Esophagus squamous epithelium (tissue), 5 donors: Measurements from ENCODE around the gene ZSCAN5C. TPM values are rescaled to one million over a fixed set of nuclear protein-coding genes. Genes with fewer than 3 reads are reported as not detected.
"Not testable (repeated sequence)": the region's sequence is repeated elsewhere in the genome, so short reads cannot be mapped to it uniquely, and the experiment has no call there.

ENCODE experiments used
- DNase-seq: peaks from one replicate; lab custom pipeline; 2025; lab: John Stamatoyannopoulos, UW
- H3K27ac ChIP-seq, 4 donors: fragments of 200-600 bp; sonication (generic); one replicate each; pipeline ENCODE4 v1.5.1; 2016 to 2019; ENCODE audit warnings: mild to moderate bottlenecking in 1 of 4
- H3K27me3 ChIP-seq, 4 donors: fragments of 200-600 bp; sonication (generic); 1 replicate in 3 of 4; 2 replicates in 1 of 4; pipeline versions ENCODE4 v1.5.1 to v1.6.0; 2017 to 2021; ENCODE audit warnings: antibody characterized with exemption in 1 of 4
- H3K36me3 ChIP-seq, 3 donors: fragments of 200-600 bp; sonication (generic); one replicate each; pipeline ENCODE4 v1.5.1; 2016 to 2019
- H3K4me1 ChIP-seq, 3 donors: fragments of 200-600 bp; sonication (generic); one replicate each; pipeline ENCODE4 v1.5.1; 2017 to 2019
- H3K4me3 ChIP-seq, 4 donors: fragments of 200-600 bp; sonication (generic); 1 replicate in 3 of 4; 2 replicates in 1 of 4; pipeline ENCODE4 v1.5.1; 2016 to 2019; ENCODE audit warnings: mild to moderate bottlenecking in 2 of 4, moderate library complexity in 1 of 4
- H3K9me3 ChIP-seq, 3 donors: fragments of 200-600 bp; sonication (generic); one replicate each; pipeline ENCODE4 v1.5.1; 2016 to 2019
- POLR2A ChIP-seq, 4 donors: fragments of 450-650 bp; IDR thresholded peaks; one replicate each; pipeline ENCODE4 v1.6.1; 2017; ENCODE audit warnings: antibody characterized with exemption in 4 of 4, mild to moderate bottlenecking in 4 of 4, moderate library complexity in 3 of 4
- WGBS, 2 donors: methylation state at CpG; one replicate each; pipeline ENCODE4 v1.1.5; 2018; 5-methylcytosine and 5-hydroxymethylcytosine counted together
- intact Hi-C: fragments of 100-400 bp; cut with DNase I; formaldehyde crosslinking; loops from one replicate; pipeline ENCODE4 v1.15.0; 2022
- total RNA-seq, 4 donors: library from RNA; depleted of rRNA; stranded (reverse); fragments of >200 nt; gene quantifications; one replicate each; pipeline ENCODE4 v1.1.0, GENCODE V29; 2016
- TF ChIP-seq, protein P1 (sequence below), 6 experiments: fragments of 450-650 bp in 4 of 6; fragments of 200-600 bp in 2 of 6; sonication (generic) in 2 of 6; IDR thresholded peaks; one replicate each; pipeline ENCODE4 v1.5.1; 2016 to 2019; ENCODE audit warnings: antibody characterized with exemption in 6 of 6, mild to moderate bottlenecking in 4 of 6, moderate library complexity in 4 of 6
- donor health status: DM: yes; HTN: yes; CAD: no.

ZSCAN5C gene
- total RNA-seq, 4 donors from 2014 or later, result not detected

DNA sequence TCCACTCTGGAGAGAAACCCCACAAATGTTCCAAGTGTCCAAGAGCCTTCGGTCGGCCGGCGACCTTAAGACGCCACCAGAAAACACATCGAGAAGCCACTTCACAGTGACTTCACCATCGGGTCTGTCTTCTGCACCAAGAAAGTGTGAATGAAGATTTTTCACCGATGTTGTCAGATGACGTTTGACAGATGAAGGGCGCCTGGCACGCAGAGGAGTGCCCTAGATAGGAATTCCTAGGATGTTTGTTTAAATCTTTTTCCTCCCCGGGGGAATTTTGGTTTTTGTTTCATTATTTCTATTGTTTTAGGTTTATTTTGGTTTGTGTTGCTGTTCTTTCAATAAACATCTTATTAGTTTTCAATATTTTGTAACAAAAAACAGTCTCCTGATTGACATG lies 7.0 kb downstream of the ZSCAN5C start:
- Histone ChIP-seq H3K36me3 (no peaks in the 10 kb centered on the region), H3K9me3 (no peaks in the 10 kb centered on the region), H3K4me1 (no peaks in the 10 kb centered on the region), H3K27ac (no peak overlapping the region), H3K27me3 (peaks cover 0 to 8% (median 0%) of the 10 kb centered on the region in 4 donors), H3K4me3 (no peak overlapping the region)
- intact Hi-C loops, result no loop called here
- WGBS, 2 donors, result 72 to 80% methylated on average over 12 of the region's 12 CpGs
- TF ChIP-seq POLR2A (IDR thresholded peaks at IDR 0.05), result no peak
- TF ChIP-seq, protein P1, sequence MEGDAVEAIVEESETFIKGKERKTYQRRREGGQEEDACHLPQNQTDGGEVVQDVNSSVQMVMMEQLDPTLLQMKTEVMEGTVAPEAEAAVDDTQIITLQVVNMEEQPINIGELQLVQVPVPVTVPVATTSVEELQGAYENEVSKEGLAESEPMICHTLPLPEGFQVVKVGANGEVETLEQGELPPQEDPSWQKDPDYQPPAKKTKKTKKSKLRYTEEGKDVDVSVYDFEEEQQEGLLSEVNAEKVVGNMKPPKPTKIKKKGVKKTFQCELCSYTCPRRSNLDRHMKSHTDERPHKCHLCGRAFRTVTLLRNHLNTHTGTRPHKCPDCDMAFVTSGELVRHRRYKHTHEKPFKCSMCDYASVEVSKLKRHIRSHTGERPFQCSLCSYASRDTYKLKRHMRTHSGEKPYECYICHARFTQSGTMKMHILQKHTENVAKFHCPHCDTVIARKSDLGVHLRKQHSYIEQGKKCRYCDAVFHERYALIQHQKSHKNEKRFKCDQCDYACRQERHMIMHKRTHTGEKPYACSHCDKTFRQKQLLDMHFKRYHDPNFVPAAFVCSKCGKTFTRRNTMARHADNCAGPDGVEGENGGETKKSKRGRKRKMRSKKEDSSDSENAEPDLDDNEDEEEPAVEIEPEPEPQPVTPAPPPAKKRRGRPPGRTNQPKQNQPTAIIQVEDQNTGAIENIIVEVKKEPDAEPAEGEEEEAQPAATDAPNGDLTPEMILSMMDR (IDR thresholded peaks at IDR 0.05), result no peak
- DNase-seq, result no peak

DNA sequence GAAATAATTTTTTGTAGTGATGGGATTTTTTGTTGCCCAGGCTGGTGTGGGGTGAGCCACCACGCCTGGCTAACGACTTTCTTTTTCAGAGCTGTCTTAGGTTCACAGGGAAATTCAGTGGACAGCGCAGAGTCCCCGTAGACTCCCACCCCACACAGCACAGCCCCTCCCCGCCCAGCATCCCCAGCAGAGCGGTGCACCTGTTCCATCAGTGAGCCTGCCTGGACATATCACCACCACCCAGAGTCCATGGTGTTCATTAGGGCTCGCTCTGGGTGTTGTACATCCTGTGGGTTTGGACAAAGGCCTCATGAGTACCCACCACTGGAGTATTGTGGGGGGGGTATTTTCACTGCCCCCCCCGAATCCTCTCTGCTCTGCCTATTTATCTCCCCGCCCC lies 8.0 kb downstream of the ZSCAN5C start:
- H3K4me3 ChIP-seq, intact Hi-C loops, H3K36me3 ChIP-seq, H3K9me3 ChIP-seq, H3K27ac ChIP-seq, H3K4me1 ChIP-seq, DNase-seq: not testable (repeated sequence)
- WGBS, 2 donors, result 84% methylated on average over 6 to 8 of the region's 9 CpGs
- H3K27me3 ChIP-seq, result peaks cover 0 to 14% (median 0%) of the 10 kb centered on the region in 4 donors

DNA sequence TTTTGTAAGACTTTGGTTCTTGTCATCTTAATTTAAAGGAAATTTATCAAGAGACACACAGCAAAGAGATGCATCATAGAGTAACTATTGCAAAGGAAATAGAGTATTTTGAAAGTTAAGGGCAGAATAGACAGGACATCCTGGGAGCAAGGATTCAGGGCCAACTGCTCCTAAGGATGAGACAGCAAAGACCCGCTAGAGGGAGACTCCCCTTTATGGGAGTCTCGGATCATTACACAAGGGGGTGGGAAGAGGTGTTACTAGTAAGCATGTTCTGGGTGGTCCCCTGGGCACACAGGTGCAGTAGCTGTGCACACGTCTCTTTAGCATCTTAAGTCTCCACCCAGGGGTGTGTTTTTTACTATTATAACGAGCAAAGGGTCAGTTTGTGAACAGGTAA lies 9.6 kb downstream of the ZSCAN5C start:
- 70 to 80% methylated on average over 4 of the region's 4 CpGs for WGBS, 2 donors

DNA sequence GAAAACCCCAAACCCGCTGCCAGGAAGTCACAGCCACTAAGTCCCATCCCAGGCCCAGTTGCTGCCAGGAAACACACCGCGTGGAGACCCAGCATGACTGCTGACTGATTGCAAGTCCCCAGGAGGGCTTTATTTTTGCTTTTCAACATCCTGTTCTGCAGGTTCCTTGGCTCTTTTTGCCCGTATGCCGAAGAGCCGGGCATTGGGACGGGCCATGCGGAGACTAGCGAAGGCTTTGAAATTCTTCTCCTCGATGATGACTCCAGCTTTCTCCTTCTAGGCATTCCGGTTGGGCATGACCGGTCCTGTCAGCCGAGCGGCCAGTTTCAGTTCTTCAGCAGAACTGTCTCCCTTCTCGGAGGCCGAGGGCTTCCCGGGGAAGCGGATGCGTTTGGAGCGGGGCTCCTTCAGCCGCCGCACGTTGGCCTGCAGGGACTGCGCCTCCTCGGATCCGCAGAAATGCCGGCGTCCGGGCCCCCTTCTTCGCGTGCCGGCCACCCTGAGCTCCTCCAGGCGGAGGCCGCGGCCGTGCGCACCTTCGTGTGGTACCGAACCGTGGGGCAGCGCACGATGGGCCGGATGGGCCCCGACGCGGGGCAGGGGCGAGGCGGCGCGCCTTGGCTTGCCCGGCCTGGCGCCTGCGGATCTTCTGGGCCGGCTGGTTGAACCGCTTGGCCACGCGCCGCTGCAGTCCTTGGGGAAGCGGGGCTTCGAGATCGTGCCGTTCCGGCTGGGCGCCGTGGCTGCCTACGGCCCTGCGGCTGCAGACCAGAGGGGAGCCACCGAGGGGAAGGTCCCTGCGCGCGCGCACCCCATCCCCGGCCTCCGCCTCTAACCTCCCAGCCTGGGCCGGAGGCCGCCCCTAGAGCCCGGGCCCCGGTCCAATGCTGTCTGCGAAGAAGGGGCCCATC lies 15.2 kb downstream of the ZSCAN5C start:
- no peaks in the 10 kb centered on the region for H3K9me3 ChIP-seq
- TF ChIP-seq POLR2A (IDR thresholded peaks at IDR 0.05), result no peak
- TF ChIP-seq, protein P1 (IDR thresholded peaks at IDR 0.05), result no peak
- peaks cover 0 to 26% (median 0%) of the 10 kb centered on the region in 4 donors for H3K27me3 ChIP-seq
- H3K4me3 ChIP-seq, result peak overlapping the region; percentile 37 to 68 (median 42)
- no peak for DNase-seq
- 11 to 23% methylated on average over 22 to 29 of the region's 79 CpGs for WGBS, 2 donors
- intact Hi-C loops, result no loop called here
- peak overlapping the region; percentile 75 to 81 (median 80) for H3K27ac ChIP-seq
- H3K36me3 ChIP-seq, result peaks cover 0 to 9% (median 0%) of the 10 kb centered on the region in 3 donors
- peaks cover 0 to 17% (median 4%) of the 10 kb centered on the region in 3 donors for H3K4me1 ChIP-seq

More for the DNA sequence above, 9.6 kb downstream of the ZSCAN5C start:
- Histone ChIP-seq H3K36me3 (no peaks in the 10 kb centered on the region), H3K4me1 (peaks cover 0 to 4% (median 0%) of the 10 kb centered on the region in 3 donors), H3K27me3 (peaks cover 0 to 18% (median 0%) of the 10 kb centered on the region in 4 donors), H3K27ac (no peak overlapping the region), H3K4me3 (no peak overlapping the region), H3K9me3 (no peaks in the 10 kb centered on the region)
- intact Hi-C loops, result no loop called here
- TF ChIP-seq, protein P1 (IDR thresholded peaks at IDR 0.05), result no peak
- no peak for TF ChIP-seq POLR2A (IDR thresholded peaks at IDR 0.05)
- DNase-seq, result no peak

DNA sequence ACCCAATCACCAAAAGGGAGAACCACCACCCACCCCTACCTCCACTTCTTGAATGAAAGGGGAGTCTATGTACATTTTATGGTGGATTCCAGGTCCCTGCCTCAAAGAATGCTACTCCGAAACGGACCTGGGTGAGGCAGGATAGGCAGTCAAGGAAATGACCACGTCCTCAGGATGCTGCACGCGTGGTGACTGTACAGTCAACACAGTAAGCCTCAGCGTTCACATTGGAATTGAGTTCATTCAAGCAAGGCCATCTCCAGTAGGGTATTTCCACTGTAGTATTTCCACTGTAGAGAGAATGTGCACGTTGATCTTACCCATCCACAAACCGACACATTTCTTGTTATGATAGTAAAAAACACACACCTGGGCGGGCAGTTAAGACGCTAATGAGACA lies 16.9 kb downstream of the ZSCAN5C start:
- Histone ChIP-seq H3K36me3 (peaks cover 0 to 24% (median 0%) of the 10 kb centered on the region in 3 donors), H3K9me3 (no peaks in the 10 kb centered on the region), H3K4me1 (peaks cover 0 to 17% (median 4%) of the 10 kb centered on the region in 3 donors), H3K27ac (no peak overlapping the region), H3K4me3 (no peak overlapping the region), H3K27me3 (peaks cover 0 to 18% (median 0%) of the 10 kb centered on the region in 4 donors)
- intact Hi-C loops, result no loop called here
- WGBS, 2 donors, result 84 to 89% methylated on average over 10 of the region's 10 CpGs
- no peak for DNase-seq
- TF ChIP-seq, protein P1 (IDR thresholded peaks at IDR 0.05), result no peak
- no peak for TF ChIP-seq POLR2A (IDR thresholded peaks at IDR 0.05)
